ENCODE measurements around the gene DENND1B. TPM values are rescaled to one million over a fixed set of nuclear protein-coding genes. Genes with fewer than 3 reads are reported as not detected.
A peak's percentile ranks its signal among the peaks of the same experiment; 100 is the strongest.

DENND1B gene
- total and polyA plus RNA-seq, 12 donors, result 1.5 to 36.3 (median 23.1) TPM

DNA sequence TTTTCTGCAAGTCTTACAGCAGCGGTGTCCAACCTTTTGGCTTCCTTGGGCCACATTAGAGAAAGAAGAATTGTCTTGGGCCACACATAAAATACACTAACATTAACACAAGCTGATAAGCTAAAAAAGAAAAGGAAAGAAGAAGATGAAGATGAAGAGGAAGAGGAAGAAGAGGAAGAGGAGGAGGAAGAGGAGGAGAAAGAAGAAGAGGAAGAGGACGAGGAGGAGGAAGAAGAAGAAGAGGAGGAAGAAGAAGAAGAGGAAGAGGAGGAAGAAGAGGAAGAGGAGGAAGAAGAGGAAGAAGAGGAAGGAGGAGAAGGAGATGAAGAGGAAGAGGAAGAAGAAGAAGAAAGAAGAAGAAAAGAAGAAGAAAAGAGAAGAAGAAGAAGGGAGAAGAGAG, 230.7 kb downstream of the DENND1B start:
- H3K27me3 ChIP-seq, result no peaks in the 10 kb centered on the region
- 93% methylated on average over 2 of the region's 2 CpGs for WGBS, 2 donors
- H3K4me1 ChIP-seq, result no peaks in the 10 kb centered on the region
- TF ChIP-seq, protein P1, sequence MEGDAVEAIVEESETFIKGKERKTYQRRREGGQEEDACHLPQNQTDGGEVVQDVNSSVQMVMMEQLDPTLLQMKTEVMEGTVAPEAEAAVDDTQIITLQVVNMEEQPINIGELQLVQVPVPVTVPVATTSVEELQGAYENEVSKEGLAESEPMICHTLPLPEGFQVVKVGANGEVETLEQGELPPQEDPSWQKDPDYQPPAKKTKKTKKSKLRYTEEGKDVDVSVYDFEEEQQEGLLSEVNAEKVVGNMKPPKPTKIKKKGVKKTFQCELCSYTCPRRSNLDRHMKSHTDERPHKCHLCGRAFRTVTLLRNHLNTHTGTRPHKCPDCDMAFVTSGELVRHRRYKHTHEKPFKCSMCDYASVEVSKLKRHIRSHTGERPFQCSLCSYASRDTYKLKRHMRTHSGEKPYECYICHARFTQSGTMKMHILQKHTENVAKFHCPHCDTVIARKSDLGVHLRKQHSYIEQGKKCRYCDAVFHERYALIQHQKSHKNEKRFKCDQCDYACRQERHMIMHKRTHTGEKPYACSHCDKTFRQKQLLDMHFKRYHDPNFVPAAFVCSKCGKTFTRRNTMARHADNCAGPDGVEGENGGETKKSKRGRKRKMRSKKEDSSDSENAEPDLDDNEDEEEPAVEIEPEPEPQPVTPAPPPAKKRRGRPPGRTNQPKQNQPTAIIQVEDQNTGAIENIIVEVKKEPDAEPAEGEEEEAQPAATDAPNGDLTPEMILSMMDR (IDR thresholded peaks at IDR 0.05), result no peak
- intact Hi-C loops (cut with DNase I), result no loop called here
- DNase-seq (no peak), ATAC-seq (no peak)
- H3K9me3 ChIP-seq, result no peaks in the 10 kb centered on the region
- H3K4me3 ChIP-seq, result no peak overlapping the region
- H3K27ac ChIP-seq, result no peak overlapping the region
- H3K36me3 ChIP-seq, result peaks cover 0 to 45% (median 0%) of the 10 kb centered on the region in 9 donors

DNA sequence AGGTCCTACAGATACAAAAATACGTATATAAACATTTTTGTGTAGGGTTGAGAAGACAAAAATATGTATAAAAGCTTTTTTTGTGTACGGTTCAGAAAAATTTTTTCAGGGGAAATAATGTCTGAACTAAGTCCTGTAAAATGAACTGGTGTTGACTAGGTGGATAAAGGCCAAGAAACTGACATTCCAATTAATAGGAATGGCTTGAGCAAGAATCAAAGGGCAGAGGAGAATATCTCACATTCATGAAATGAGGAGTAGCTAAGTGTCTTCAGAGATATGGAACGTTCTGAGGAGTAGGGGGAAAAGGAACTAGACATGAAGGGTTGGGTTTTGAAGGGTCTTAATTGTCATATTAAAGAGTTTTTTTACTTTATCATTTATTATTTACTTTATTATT, 231.2 kb downstream of the DENND1B start:
- H3K27me3 ChIP-seq, result no peaks in the 10 kb centered on the region
- TF ChIP-seq, protein P1 (IDR thresholded peaks at IDR 0.05), result no peak
- H3K4me3 ChIP-seq, result no peak overlapping the region
- no peaks in the 10 kb centered on the region for H3K4me1 ChIP-seq
- DNase-seq, result no peak
- no peak for ATAC-seq
- H3K27ac ChIP-seq, result no peak overlapping the region
- 91 to 94% methylated on average over 3 of the region's 3 CpGs for WGBS, 2 donors
- H3K9me3 ChIP-seq, result no peaks in the 10 kb centered on the region
- intact Hi-C loops (cut with DNase I), result no loop called here
- peaks cover 0 to 50% (median under 1%) of the 10 kb centered on the region in 9 donors for H3K36me3 ChIP-seq

DNA sequence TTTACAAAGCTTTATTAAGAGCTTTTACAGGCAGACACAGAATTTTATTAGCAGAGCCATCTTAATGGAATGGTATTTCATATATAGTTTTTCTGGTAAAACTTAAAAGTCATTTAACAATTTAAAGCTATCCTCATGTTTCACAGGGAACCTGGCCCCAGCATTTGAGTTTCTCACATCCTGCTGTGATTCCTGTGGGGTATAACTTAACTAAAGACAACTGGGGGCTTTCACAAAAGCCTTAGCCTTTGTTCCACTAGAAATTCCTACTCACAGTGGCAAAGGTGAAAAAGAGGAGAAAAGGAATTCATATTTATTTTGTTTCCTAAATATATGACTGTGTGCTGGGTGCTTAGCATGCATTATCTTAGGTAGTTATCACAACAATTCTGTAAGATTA, 233.9 kb downstream of the DENND1B start:
- Histone ChIP-seq H3K27ac (no peak overlapping the region), H3K4me3 (no peak overlapping the region), H3K9me3 (no peaks in the 10 kb centered on the region), H3K4me1 (no peaks in the 10 kb centered on the region), H3K36me3 (peaks cover 0 to 64% (median 5%) of the 10 kb centered on the region in 9 donors), H3K27me3 (no peaks in the 10 kb centered on the region)
- TF ChIP-seq, protein P1 (IDR thresholded peaks at IDR 0.05), result no peak
- intact Hi-C loops (cut with DNase I), result no loop called here
- DNase-seq (no peak), ATAC-seq (no peak)

DNA sequence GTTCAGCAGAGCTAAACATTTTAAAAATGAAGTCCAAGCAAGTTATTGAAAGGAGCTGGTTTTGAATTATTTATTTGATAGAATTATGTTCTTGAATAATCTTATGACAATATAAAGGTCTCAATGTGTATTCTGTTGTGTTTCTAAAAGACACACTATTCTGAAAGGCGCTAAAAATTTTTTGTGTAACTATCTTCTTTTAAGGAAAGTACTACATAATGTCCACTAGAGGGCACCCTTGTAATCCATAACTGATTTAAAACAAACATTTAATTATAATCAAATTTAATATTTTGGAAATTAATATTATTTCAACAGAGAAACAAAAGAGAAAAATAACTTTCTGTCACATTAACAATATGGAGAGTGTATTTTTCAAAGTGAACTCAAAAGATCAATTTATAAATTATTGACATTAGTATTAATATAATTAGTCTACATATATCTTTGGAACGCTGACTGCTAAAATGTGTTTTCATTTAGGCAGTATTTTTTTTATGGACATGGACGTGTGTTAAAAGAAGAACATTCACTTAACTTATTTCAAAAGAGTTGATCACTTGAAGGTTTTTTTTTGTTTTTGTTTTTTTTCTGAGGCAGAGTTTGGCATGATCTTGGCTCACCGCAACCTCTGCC, 248.4 kb downstream of the DENND1B start:
- TF ChIP-seq, protein P1 (IDR thresholded peaks at IDR 0.05), result peak; percentile 62 to 85 (median 78)
- ATAC-seq, result no peak
- no peaks in the 10 kb centered on the region for H3K36me3 ChIP-seq
- H3K27me3 ChIP-seq, result no peaks in the 10 kb centered on the region
- no peak overlapping the region for H3K4me3 ChIP-seq
- no peak for DNase-seq
- no peaks in the 10 kb centered on the region for H3K4me1 ChIP-seq
- WGBS, 2 donors, result 66 to 72% methylated on average over 4 of the region's 4 CpGs
- H3K27ac ChIP-seq, result no peak overlapping the region
- intact Hi-C loops (cut with DNase I), result loop anchor here in 8 of 10 donors (5.0 to 10.0 kb wide), 6 partner anchors 338 to 938 kb away; no protein-coding TSS in a partner anchor
- no peaks in the 10 kb centered on the region for H3K9me3 ChIP-seq

Data from heart right ventricle (tissue), 16 donors.